ENCODE measurements around the gene AP1S3.

The AP1S3 gene

GRCh38 chr2:223863491-223863890, 26.1 kb upstream of the AP1S3 start:
- DNase-seq: no peak
- H3K27ac Mint-ChIP-seq: no peak overlapping the region
- CTCF ChIA-PET: no interaction called here
- no peak overlapping the region for H3K4me3 Mint-ChIP-seq
- peaks cover 33% of the 10 kb centered on the region for H3K36me3 Mint-ChIP-seq
- H3K27me3 Mint-ChIP-seq: no peaks in the 10 kb centered on the region
- no peaks in the 10 kb centered on the region for H3K9me3 Mint-ChIP-seq
- H3K4me1 Mint-ChIP-seq: peaks cover 41% of the 10 kb centered on the region

GRCh38 chr2:223860809-223861738, 23.7 kb upstream of the AP1S3 start:
- Mint-ChIP-seq H3K9me3 (no peaks in the 10 kb centered on the region), H3K27me3 (no peaks in the 10 kb centered on the region), H3K36me3 (peaks cover 25% of the 10 kb centered on the region), H3K4me1 (peaks cover 24% of the 10 kb centered on the region), H3K4me3 (no peak overlapping the region), H3K27ac (no peak overlapping the region)
- no peak for DNase-seq
- CTCF ChIA-PET: interaction anchor here (0.7 to 1.3 kb wide), 3 partner anchors 48 to 110 kb away, joined by 3 to 4 read pairs (median 3); no protein-coding TSS in a partner anchor

GRCh38 chr2:223859070-223859469, 21.7 kb upstream of the AP1S3 start:
- DNase-seq: no peak
- Mint-ChIP-seq H3K36me3 (peaks cover 26% of the 10 kb centered on the region), H3K27ac (no peak overlapping the region), H3K4me3 (no peak overlapping the region), H3K9me3 (no peaks in the 10 kb centered on the region), H3K4me1 (peaks cover 10% of the 10 kb centered on the region), H3K27me3 (no peaks in the 10 kb centered on the region)
- CTCF ChIA-PET: interaction anchor here (0.8 kb wide), 1 partner anchor 12 kb away, joined by 3 read pairs; no protein-coding TSS in a partner anchor

GRCh38 chr2:223856584-223856983, 19.2 kb upstream of the AP1S3 start:
- Mint-ChIP-seq H3K4me3 (no peak overlapping the region), H3K27ac (peak overlapping the region; percentile 72), H3K4me1 (peaks cover 13% of the 10 kb centered on the region), H3K36me3 (peaks cover 34% of the 10 kb centered on the region), H3K27me3 (no peaks in the 10 kb centered on the region), H3K9me3 (no peaks in the 10 kb centered on the region)
- no peak for DNase-seq
- CTCF ChIA-PET: no interaction called here

- CTCF ChIA-PET: no interaction called here
- Mint-ChIP-seq H3K4me3 (no peak overlapping the region), H3K36me3 (peaks cover 38% of the 10 kb centered on the region)
These were observed 18.6 kb upstream of the AP1S3 start for GRCh38 chr2:223856021-223856420.

GRCh38 chr2:223855426-223855825, 18.0 kb upstream of the AP1S3 start:
- CTCF ChIA-PET: no interaction called here
- Mint-ChIP-seq H3K27me3 (no peaks in the 10 kb centered on the region), H3K36me3 (peaks cover 42% of the 10 kb centered on the region), H3K27ac (no peak overlapping the region), H3K4me3 (no peak overlapping the region), H3K4me1 (peaks cover 16% of the 10 kb centered on the region), H3K9me3 (peaks cover 10% of the 10 kb centered on the region)
- no peak for DNase-seq

More at GRCh38 chr2:223856021-223856420, 18.6 kb upstream of the AP1S3 start:
- no peak for DNase-seq
- Mint-ChIP-seq H3K27ac (no peak overlapping the region), H3K4me1 (peaks cover 15% of the 10 kb centered on the region), H3K27me3 (no peaks in the 10 kb centered on the region), H3K9me3 (peaks cover 5% of the 10 kb centered on the region)

- peaks cover 18% of the 10 kb centered on the region for H3K4me1 Mint-ChIP-seq
- CTCF ChIA-PET: no interaction called here
These were observed 17.4 kb upstream of the AP1S3 start for GRCh38 chr2:223854741-223855140.

GRCh38 chr2:223853425-223853837, 16.0 kb upstream of the AP1S3 start:
- H3K27me3 Mint-ChIP-seq: no peaks in the 10 kb centered on the region
- no peak for DNase-seq
- H3K9me3 Mint-ChIP-seq: peaks cover 25% of the 10 kb centered on the region
- H3K36me3 Mint-ChIP-seq: peaks cover 56% of the 10 kb centered on the region
- peaks cover 19% of the 10 kb centered on the region for H3K4me1 Mint-ChIP-seq
- CTCF ChIA-PET: interaction anchor here (1.3 kb wide), 1 partner anchor 14 kb away, joined by 3 read pairs; no protein-coding TSS in a partner anchor
- no peak overlapping the region for H3K4me3 Mint-ChIP-seq
- H3K27ac Mint-ChIP-seq: no peak overlapping the region

More at GRCh38 chr2:223854741-223855140, 17.4 kb upstream of the AP1S3 start:
- H3K4me3 Mint-ChIP-seq: no peak overlapping the region
- H3K27ac Mint-ChIP-seq: no peak overlapping the region
- DNase-seq: no peak
- H3K9me3 Mint-ChIP-seq: peaks cover 15% of the 10 kb centered on the region
- no peaks in the 10 kb centered on the region for H3K27me3 Mint-ChIP-seq
- peaks cover 46% of the 10 kb centered on the region for H3K36me3 Mint-ChIP-seq

GRCh38 chr2:223852281-223852795, 15.0 kb upstream of the AP1S3 start:
- H3K9me3 Mint-ChIP-seq: peaks cover 25% of the 10 kb centered on the region
- peaks cover 67% of the 10 kb centered on the region for H3K36me3 Mint-ChIP-seq
- peaks cover 28% of the 10 kb centered on the region for H3K4me1 Mint-ChIP-seq
- no peak for DNase-seq
- CTCF ChIA-PET: no interaction called here
- no peak overlapping the region for H3K4me3 Mint-ChIP-seq
- no peak overlapping the region for H3K27ac Mint-ChIP-seq
- no peaks in the 10 kb centered on the region for H3K27me3 Mint-ChIP-seq

GRCh38 chr2:223847410-223847809, 10.0 kb upstream of the AP1S3 start:
- no peaks in the 10 kb centered on the region for H3K27me3 Mint-ChIP-seq
- DNase-seq: no peak
- CTCF ChIA-PET: interaction anchor here (0.8 to 1.0 kb wide), 2 partner anchors 12 to 116 kb away, joined by 3 to 4 read pairs; no protein-coding TSS in a partner anchor
- peaks cover 25% of the 10 kb centered on the region for H3K9me3 Mint-ChIP-seq
- no peak overlapping the region for H3K4me3 Mint-ChIP-seq
- H3K4me1 Mint-ChIP-seq: peaks cover 32% of the 10 kb centered on the region
- H3K36me3 Mint-ChIP-seq: peaks cover 60% of the 10 kb centered on the region
- no peak overlapping the region for H3K27ac Mint-ChIP-seq

- Mint-ChIP-seq H3K27ac (no peak overlapping the region), H3K9me3 (peaks cover 24% of the 10 kb centered on the region), H3K4me1 (peaks cover 28% of the 10 kb centered on the region), H3K36me3 (peaks cover 53% of the 10 kb centered on the region), H3K4me3 (no peak overlapping the region), H3K27me3 (no peaks in the 10 kb centered on the region)
- no peak for DNase-seq
- CTCF ChIA-PET: no interaction called here
These were observed 9.1 kb upstream of the AP1S3 start for GRCh38 chr2:223846515-223846914.

- CTCF ChIA-PET: no interaction called here
- Mint-ChIP-seq H3K36me3 (peaks cover 11% of the 10 kb centered on the region), H3K27ac (no peak overlapping the region), H3K27me3 (peaks cover 3% of the 10 kb centered on the region), H3K4me1 (peaks cover 9% of the 10 kb centered on the region), H3K9me3 (no peaks in the 10 kb centered on the region), H3K4me3 (no peak overlapping the region)
- DNase-seq: no peak
These were observed 4.2 kb upstream of the AP1S3 start for GRCh38 chr2:223841436-223842190.

GRCh38 chr2:223835701-223836532, 1.5 kb downstream of the AP1S3 start:
- peak overlapping the region; percentile 98 for H3K4me3 Mint-ChIP-seq
- no peaks in the 10 kb centered on the region for H3K9me3 Mint-ChIP-seq
- peaks cover 24% of the 10 kb centered on the region for H3K4me1 Mint-ChIP-seq
- no peak overlapping the region for H3K27ac Mint-ChIP-seq
- DNase-seq: no peak
- CTCF ChIA-PET: interaction anchor here (0.6 kb wide), 1 partner anchor 65 kb away, joined by 3 read pairs; no protein-coding TSS in a partner anchor
- H3K36me3 Mint-ChIP-seq: peaks cover 6% of the 10 kb centered on the region
- peaks cover 5% of the 10 kb centered on the region for H3K27me3 Mint-ChIP-seq
